Thymus (tissue), 11 donors: Measurements from ENCODE around the gene PYHIN1. TPM values are rescaled to one million over a fixed set of nuclear protein-coding genes. Genes with fewer than 3 reads are reported as not detected.

Source experiments
- DNase-seq, 9 donors: peaks; one replicate each; pipeline ENCODE4 v3.0.0-alpha.2; 2013; ENCODE audit warnings: low spot score in 9 of 9, low read depth in 6 of 9, missing footprints in 1 of 9
- H3K27ac ChIP-seq, 2 donors: one replicate each; pipeline ENCODE4 v1.5.1; 2013; ENCODE audit warnings: control low read depth in 1 of 2, low read depth in 1 of 2, low read length in 1 of 2, mild to moderate bottlenecking in 1 of 2, moderate library complexity in 1 of 2
- H3K27me3 ChIP-seq, 2 donors: one replicate each; pipeline ENCODE4 v1.5.1; 2013; ENCODE audit warnings: low read length in 1 of 2; ENCODE audit not compliant: control insufficient read depth in 2 of 2, insufficient read depth in 1 of 2
- H3K36me3 ChIP-seq, 2 donors: one replicate each; pipeline ENCODE4 v1.5.1; 2013; ENCODE audit warnings: low read length in 1 of 2, mild to moderate bottlenecking in 1 of 2, moderate library complexity in 1 of 2; ENCODE audit not compliant: control insufficient read depth in 2 of 2, insufficient read depth in 2 of 2
- H3K4me1 ChIP-seq, 2 donors: one replicate each; pipeline ENCODE4 v1.5.1; 2013; ENCODE audit warnings: low read length in 2 of 2; ENCODE audit not compliant: control insufficient read depth in 2 of 2, insufficient read depth in 2 of 2
- H3K4me3 ChIP-seq, 2 donors: one replicate each; pipeline ENCODE4 v1.5.1; 2013; ENCODE audit warnings: low read length in 2 of 2, control low read depth in 1 of 2, mild to moderate bottlenecking in 1 of 2
- H3K9me3 ChIP-seq, 2 donors: one replicate each; pipeline ENCODE4 v1.5.1; 2013; ENCODE audit warnings: low read length in 1 of 2, mild to moderate bottlenecking in 1 of 2; ENCODE audit not compliant: control insufficient read depth in 2 of 2, insufficient read depth in 1 of 2
- WGBS: extraction: QIAGEN DNeasy Blood & Tissue Kit; methylation state at CpG from one replicate; pipeline ENCODE4 v1.1.7; 2013; 5-methylcytosine and 5-hydroxymethylcytosine counted together
- polyA plus RNA-seq: library from polyadenylated mRNA; stranded (reverse); fragments of 200-250 nt; gene quantifications from one replicate; pipeline ENCODE4 v1.2.3, GENCODE V29; 2013
- total RNA-seq: library from RNA; stranded (reverse); fragments of 120-200 nt; gene quantifications from one replicate; pipeline ENCODE4 v1.2.4, GENCODE V29; 2013
- donor health status: healthy.

The PYHIN1 gene
- total and polyA plus RNA-seq, 2 donors, result 3.2 to 8.6 TPM

- DNase-seq, result no peak
- Histone ChIP-seq H3K4me1 (no peaks in the 10 kb centered on the region), H3K4me3 (no peak overlapping the region), H3K9me3 (no peaks in the 10 kb centered on the region), H3K27me3 (no peaks in the 10 kb centered on the region), H3K27ac (no peak overlapping the region), H3K36me3 (no peaks in the 10 kb centered on the region)
- WGBS, result over 99% methylated on average over 2 of the region's 2 CpGs
These were observed 7.8 kb downstream of the PYHIN1 start for GRCh38 chr1:158939180-158939579.

- Histone ChIP-seq H3K9me3 (no peaks in the 10 kb centered on the region), H3K4me1 (no peaks in the 10 kb centered on the region), H3K36me3 (no peaks in the 10 kb centered on the region), H3K4me3 (no peak overlapping the region), H3K27ac (no peak overlapping the region), H3K27me3 (no peaks in the 10 kb centered on the region)
- no peak for DNase-seq
- 92% methylated on average over 1 of the region's 1 CpG for WGBS
These were observed 10.0 kb downstream of the PYHIN1 start for GRCh38 chr1:158941317-158941716.

- no peak for DNase-seq
- Histone ChIP-seq H3K4me3 (no peak overlapping the region), H3K27ac (no peak overlapping the region), H3K4me1 (no peaks in the 10 kb centered on the region), H3K36me3 (no peaks in the 10 kb centered on the region), H3K9me3 (no peaks in the 10 kb centered on the region), H3K27me3 (no peaks in the 10 kb centered on the region)
- 92% methylated on average over 2 of the region's 2 CpGs for WGBS
These were observed 11.1 kb downstream of the PYHIN1 start for GRCh38 chr1:158942490-158942889.

- H3K4me3 ChIP-seq, result no peak overlapping the region
- 87% methylated on average over 1 of the region's 1 CpG for WGBS
- DNase-seq, result no peak
- no peaks in the 10 kb centered on the region for H3K36me3 ChIP-seq
- H3K4me1 ChIP-seq, result no peaks in the 10 kb centered on the region
- no peak overlapping the region for H3K27ac ChIP-seq
- no peaks in the 10 kb centered on the region for H3K9me3 ChIP-seq
- no peaks in the 10 kb centered on the region for H3K27me3 ChIP-seq
These were observed 11.7 kb downstream of the PYHIN1 start for GRCh38 chr1:158943059-158943458.

GRCh38 chr1:158945061-158945460 lies 13.7 kb downstream of the PYHIN1 start:
- Histone ChIP-seq H3K4me1 (no peaks in the 10 kb centered on the region), H3K4me3 (no peak overlapping the region), H3K36me3 (no peaks in the 10 kb centered on the region), H3K27me3 (no peaks in the 10 kb centered on the region), H3K27ac (no peak overlapping the region), H3K9me3 (no peaks in the 10 kb centered on the region)
- whole genome bisulfite sequencing, result 94% methylated on average over 2 of the region's 2 CpGs
- DNase-seq, result no peak

GRCh38 chr1:158946785-158947184 lies 15.4 kb downstream of the PYHIN1 start:
- Histone ChIP-seq H3K4me3 (no peak overlapping the region), H3K9me3 (peaks cover 0 to under 1% of the 10 kb centered on the region in 2 donors), H3K27me3 (no peaks in the 10 kb centered on the region), H3K4me1 (no peaks in the 10 kb centered on the region), H3K36me3 (no peaks in the 10 kb centered on the region), H3K27ac (no peak overlapping the region)
- no peak for DNase-seq

GRCh38 chr1:158951956-158952355 lies 20.6 kb downstream of the PYHIN1 start:
- Histone ChIP-seq H3K9me3 (peaks cover 0 to 9% of the 10 kb centered on the region in 2 donors), H3K27ac (peak overlapping the region in 1 of 2 donors; percentile 38), H3K4me3 (no peak overlapping the region), H3K4me1 (no peaks in the 10 kb centered on the region), H3K27me3 (no peaks in the 10 kb centered on the region), H3K36me3 (no peaks in the 10 kb centered on the region)
- DNase-seq, result peak in 2 of 9 donors; percentile 15 to 40
- WGBS, result 84% methylated on average over 15 of the region's 15 CpGs

GRCh38 chr1:158952416-158952815 lies 21.1 kb downstream of the PYHIN1 start:
- Histone ChIP-seq H3K4me1 (no peaks in the 10 kb centered on the region), H3K9me3 (peaks cover 0 to 9% of the 10 kb centered on the region in 2 donors), H3K27me3 (no peaks in the 10 kb centered on the region), H3K27ac (peak overlapping the region in 1 of 2 donors; percentile 38), H3K4me3 (no peak overlapping the region), H3K36me3 (no peaks in the 10 kb centered on the region)
- DNase-seq, result no peak
- WGBS, result 89% methylated on average over 9 of the region's 9 CpGs

GRCh38 chr1:158961178-158961577 lies 29.8 kb downstream of the PYHIN1 start:
- WGBS, result 97% methylated on average over 1 of the region's 1 CpG
- no peak for DNase-seq
- Histone ChIP-seq H3K36me3 (no peaks in the 10 kb centered on the region), H3K4me3 (no peak overlapping the region), H3K9me3 (no peaks in the 10 kb centered on the region), H3K27ac (no peak overlapping the region), H3K27me3 (no peaks in the 10 kb centered on the region), H3K4me1 (no peaks in the 10 kb centered on the region)

GRCh38 chr1:158962983-158963382 lies 31.6 kb downstream of the PYHIN1 start:
- Histone ChIP-seq H3K27me3 (no peaks in the 10 kb centered on the region), H3K4me1 (no peaks in the 10 kb centered on the region), H3K36me3 (no peaks in the 10 kb centered on the region), H3K27ac (no peak overlapping the region), H3K9me3 (no peaks in the 10 kb centered on the region), H3K4me3 (no peak overlapping the region)
- 65% methylated on average over 5 of the region's 5 CpGs for WGBS
- DNase-seq, result no peak
